GM21515 (cell line): Measurements from ENCODE around the gene CALCOCO2.

Experiments used
- ATAC-seq: cut with Tn5 transposase; IDR thresholded peaks from one replicate; pipeline ENCODE4 v1.9.1; 2021; ENCODE audit not compliant: unreplicated experiment

Gene CALCOCO2

GRCh38 chr17:48912476-48912875, 81.6 kb downstream of the CALCOCO2 start:
- ATAC-seq, result no peak
